ENCODE measurements around the gene FRMD4A.

GRCh38 chr10:13617116-13617515, 713.6 kb downstream of the FRMD4A start:
- TF ChIP-seq, protein P1, sequence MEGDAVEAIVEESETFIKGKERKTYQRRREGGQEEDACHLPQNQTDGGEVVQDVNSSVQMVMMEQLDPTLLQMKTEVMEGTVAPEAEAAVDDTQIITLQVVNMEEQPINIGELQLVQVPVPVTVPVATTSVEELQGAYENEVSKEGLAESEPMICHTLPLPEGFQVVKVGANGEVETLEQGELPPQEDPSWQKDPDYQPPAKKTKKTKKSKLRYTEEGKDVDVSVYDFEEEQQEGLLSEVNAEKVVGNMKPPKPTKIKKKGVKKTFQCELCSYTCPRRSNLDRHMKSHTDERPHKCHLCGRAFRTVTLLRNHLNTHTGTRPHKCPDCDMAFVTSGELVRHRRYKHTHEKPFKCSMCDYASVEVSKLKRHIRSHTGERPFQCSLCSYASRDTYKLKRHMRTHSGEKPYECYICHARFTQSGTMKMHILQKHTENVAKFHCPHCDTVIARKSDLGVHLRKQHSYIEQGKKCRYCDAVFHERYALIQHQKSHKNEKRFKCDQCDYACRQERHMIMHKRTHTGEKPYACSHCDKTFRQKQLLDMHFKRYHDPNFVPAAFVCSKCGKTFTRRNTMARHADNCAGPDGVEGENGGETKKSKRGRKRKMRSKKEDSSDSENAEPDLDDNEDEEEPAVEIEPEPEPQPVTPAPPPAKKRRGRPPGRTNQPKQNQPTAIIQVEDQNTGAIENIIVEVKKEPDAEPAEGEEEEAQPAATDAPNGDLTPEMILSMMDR (conservative IDR thresholded peaks at IDR 0.05; ENCODE audit: low read length): no peak
- no peak for TF ChIP-seq EZH2phosphoT487 (IDR thresholded peaks at IDR 0.05; ENCODE audit: borderline replicate concordance, low read depth, low read length)
